ENCODE measurements around the gene GP1BA. TPM values are rescaled to one million over a fixed set of nuclear protein-coding genes. Genes with fewer than 3 reads are reported as not detected.

The GP1BA gene
- total RNA-seq, 1 donor from 2014 or later = not detected

DNA sequence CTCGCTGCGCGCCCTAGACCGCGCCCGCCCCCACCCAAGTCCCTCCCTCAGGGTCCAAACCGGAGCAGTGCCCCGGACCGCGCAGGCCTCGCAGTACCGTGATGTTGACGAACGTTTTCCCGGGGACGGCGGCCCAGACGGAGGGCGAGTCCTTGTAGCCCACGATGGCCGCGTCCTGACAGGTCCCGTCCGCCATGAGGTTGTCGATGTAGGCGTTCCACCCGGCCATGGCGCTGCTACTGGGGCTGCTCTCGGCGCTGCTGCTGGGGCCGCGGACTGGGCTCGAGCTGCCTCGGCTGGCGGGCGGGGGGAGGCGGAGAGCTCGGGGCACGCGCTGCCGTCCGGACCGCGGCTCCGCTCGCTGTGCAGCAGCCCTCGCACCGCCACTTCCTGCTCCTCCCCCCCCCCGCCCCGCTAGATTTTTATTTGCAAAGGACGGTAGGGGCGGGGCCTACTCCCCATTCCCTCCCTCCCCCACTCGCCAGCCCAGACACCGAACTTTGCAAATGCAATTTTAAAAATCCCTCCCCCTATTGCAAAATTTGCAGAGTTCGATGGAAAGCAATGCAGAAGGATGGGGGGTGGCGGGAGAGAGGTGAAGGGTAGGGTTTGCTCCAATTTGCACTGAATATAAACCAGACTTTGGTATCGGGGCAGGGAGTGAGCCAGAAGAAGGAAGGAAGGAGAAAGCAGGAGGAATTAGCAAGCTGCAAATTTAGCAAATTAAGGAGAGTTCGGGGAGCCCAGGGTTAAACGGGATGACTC, 16.3 kb downstream of the GP1BA start, which contains the start of gene PFN1:
PFN1 (minus strand) TSS at position 365 of the 765 bp plus-strand sequence; CDS start at position 229, 136 bp downstream.
- Mint-ChIP-seq H3K4me3 (peak within 1 kb of the TSS; percentile 96), H3K36me3 (peaks cover 13% of the 10 kb centered on the region), H3K27me3 (no peaks in the 10 kb centered on the region), H3K27ac (peak within 1 kb of the TSS; percentile 97), H3K9me3 (no peaks in the 10 kb centered on the region), H3K4me1 (ENCODE audit: unreplicated experiment) (peaks cover 37% of the 10 kb centered on the region)
- TF ChIP-seq, protein P1, sequence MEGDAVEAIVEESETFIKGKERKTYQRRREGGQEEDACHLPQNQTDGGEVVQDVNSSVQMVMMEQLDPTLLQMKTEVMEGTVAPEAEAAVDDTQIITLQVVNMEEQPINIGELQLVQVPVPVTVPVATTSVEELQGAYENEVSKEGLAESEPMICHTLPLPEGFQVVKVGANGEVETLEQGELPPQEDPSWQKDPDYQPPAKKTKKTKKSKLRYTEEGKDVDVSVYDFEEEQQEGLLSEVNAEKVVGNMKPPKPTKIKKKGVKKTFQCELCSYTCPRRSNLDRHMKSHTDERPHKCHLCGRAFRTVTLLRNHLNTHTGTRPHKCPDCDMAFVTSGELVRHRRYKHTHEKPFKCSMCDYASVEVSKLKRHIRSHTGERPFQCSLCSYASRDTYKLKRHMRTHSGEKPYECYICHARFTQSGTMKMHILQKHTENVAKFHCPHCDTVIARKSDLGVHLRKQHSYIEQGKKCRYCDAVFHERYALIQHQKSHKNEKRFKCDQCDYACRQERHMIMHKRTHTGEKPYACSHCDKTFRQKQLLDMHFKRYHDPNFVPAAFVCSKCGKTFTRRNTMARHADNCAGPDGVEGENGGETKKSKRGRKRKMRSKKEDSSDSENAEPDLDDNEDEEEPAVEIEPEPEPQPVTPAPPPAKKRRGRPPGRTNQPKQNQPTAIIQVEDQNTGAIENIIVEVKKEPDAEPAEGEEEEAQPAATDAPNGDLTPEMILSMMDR (conservative IDR thresholded peaks at IDR 0.05) = no peak
- DNase-seq (ENCODE audit: extremely low spot score, unreplicated experiment) = peak; percentile 81

DNA sequence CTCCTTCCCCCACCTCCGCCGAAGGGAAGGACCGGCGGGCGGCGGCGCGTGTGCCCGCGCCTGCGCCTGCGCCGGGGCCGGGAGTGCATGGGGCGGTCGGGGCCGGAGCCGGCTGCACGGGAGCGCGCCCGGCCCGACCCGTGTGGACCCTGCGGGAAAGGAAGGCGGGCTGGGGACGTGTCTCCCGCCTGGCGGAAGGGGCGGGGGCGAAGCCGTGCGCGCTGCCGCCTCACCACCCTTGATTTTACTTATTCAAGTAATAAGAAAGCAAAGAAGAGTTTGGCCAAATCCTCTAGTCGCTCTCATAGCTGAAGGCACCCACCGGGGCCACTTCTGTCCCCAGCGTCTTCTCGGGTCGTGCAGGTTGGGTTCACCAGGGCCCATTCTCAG, 16.8 kb downstream of the GP1BA start:
- Mint-ChIP-seq H3K27ac (peak overlapping the region; percentile 97), H3K9me3 (no peaks in the 10 kb centered on the region), H3K36me3 (peaks cover 13% of the 10 kb centered on the region), H3K27me3 (no peaks in the 10 kb centered on the region), H3K4me3 (peak overlapping the region; percentile 96), H3K4me1 (ENCODE audit: unreplicated experiment) (peaks cover 40% of the 10 kb centered on the region)
- TF ChIP-seq, protein P1 (conservative IDR thresholded peaks at IDR 0.05) = no peak
- DNase-seq (ENCODE audit: extremely low spot score, unreplicated experiment) = peak; percentile 91

DNA sequence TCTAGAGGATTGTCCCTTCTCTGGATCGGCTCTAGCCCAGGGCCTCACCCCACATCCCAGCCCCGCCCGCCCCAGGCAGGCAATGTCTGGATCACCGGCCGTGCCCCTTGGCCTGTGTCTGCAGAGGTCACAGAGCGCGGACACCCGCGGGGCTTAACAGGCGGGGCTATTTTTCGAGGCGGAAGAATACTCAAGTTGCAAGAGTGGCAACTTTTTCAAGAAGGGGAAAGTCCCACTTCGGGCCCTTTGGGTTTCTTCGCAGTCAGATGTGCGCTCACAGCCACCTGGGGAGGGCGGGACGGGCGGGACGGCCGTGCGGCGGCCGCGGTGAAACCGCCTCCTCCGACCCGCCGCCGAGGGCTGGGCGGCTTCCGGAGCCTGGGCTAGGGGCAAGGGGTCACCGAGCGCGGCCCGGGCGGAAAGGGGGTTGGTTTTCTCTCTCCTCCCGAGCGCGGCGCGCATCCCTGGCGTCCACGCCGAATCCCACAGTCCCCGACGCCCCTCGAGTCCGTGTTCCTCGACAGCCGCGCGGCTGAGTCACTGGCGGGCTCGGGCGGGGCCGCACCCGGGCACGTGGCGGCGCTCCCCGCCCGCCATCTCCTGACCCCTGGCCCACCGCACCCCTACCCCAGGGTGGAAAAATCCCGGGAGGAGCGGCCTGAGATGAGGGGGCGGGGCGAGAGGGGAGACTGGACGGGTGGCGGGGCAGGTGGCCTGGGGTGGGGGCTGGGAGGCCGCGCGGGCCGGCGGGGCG, 17.4 kb downstream of the GP1BA start:
- no peaks in the 10 kb centered on the region for H3K9me3 Mint-ChIP-seq
- H3K36me3 Mint-ChIP-seq = peaks cover 13% of the 10 kb centered on the region
- peak overlapping the region; percentile 97 for H3K27ac Mint-ChIP-seq
- DNase-seq (ENCODE audit: extremely low spot score, unreplicated experiment) = no peak
- H3K4me1 Mint-ChIP-seq (ENCODE audit: unreplicated experiment) = peaks cover 36% of the 10 kb centered on the region
- no peaks in the 10 kb centered on the region for H3K27me3 Mint-ChIP-seq
- TF ChIP-seq, protein P1 (conservative IDR thresholded peaks at IDR 0.05) = no peak
- H3K4me3 Mint-ChIP-seq = peak overlapping the region; percentile 96

DNA sequence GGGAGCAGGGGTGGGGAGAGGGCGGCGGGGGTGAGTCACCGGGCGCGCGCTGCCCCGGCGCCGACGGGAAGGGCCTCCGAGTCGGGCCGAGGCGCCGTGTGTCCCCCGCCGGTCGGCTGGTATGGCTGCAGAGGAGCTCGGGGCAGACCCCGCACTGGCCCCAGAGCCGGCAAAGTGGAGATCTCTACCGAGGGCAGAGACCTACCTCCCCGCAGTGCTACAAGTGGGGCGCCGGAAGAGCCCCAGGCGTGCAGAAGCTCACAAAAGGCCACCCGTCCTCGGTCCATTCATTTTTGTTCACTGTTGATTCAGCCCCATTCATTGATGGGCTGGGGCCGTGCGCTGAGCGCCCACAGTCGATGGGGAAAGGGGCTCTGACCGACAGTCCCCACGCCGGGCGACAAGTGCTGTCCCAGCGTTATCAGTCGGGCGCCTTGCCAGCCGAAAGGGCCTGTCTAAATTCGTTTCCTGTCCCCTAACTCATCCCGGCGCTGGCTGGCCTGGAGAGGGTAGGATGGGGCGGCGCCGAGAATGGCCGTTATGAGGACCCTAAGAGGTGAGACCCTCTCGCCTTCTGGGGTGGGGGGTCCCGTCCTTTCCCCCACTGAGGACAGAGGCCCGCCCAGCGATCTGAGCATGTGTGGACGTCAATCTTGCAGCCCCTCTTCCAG, 18.1 kb downstream of the GP1BA start:
- H3K4me1 Mint-ChIP-seq (ENCODE audit: unreplicated experiment) = peaks cover 32% of the 10 kb centered on the region

DNA sequence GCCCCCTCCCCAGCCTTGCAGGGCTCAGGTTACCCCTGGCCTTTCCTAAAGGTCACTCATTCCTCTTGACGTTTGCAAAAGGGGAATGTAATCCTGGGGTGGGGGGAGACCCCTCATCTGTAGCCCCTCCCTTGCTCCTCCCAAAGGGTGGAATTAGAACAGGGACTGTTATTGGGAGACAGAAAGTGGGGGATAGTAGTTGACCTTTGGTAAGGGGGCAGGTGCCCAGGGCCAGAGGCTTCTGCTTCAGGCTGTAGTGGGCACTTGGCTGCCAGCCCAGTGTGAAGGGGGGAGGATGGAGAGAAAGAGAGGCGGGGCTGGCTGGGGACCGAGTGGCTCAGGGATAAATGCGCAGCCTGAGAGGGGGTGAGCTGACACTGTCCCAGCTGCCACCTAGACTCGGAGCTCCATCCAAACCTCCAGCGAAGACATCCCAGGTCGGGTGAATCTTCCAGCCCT, 18.7 kb downstream of the GP1BA start, which contains the start of gene ENO3:
ENO3 (plus strand) TSS at position 374 of the 459 bp plus-strand sequence. CDS start 711 bp downstream, outside the sequence.
- peak within 1 kb of the TSS; percentile 84 for H3K4me3 Mint-ChIP-seq
- H3K27me3 Mint-ChIP-seq = no peaks in the 10 kb centered on the region
- H3K9me3 Mint-ChIP-seq = no peaks in the 10 kb centered on the region
- H3K4me1 Mint-ChIP-seq (ENCODE audit: unreplicated experiment) = peaks cover 27% of the 10 kb centered on the region
- H3K36me3 Mint-ChIP-seq = peaks cover 5% of the 10 kb centered on the region
- peak within 1 kb of the TSS; percentile 72 for H3K27ac Mint-ChIP-seq
- TF ChIP-seq, protein P1 (conservative IDR thresholded peaks at IDR 0.05) = no peak
- no peak for DNase-seq (ENCODE audit: extremely low spot score, unreplicated experiment)

More for the DNA sequence above, 18.1 kb downstream of the GP1BA start:
- Mint-ChIP-seq H3K4me3 (peak overlapping the region; percentile 84), H3K27me3 (no peaks in the 10 kb centered on the region), H3K9me3 (no peaks in the 10 kb centered on the region), H3K36me3 (peaks cover 9% of the 10 kb centered on the region), H3K27ac (peak overlapping the region; percentile 72)
- no peak for DNase-seq (ENCODE audit: extremely low spot score, unreplicated experiment)
- TF ChIP-seq, protein P1 (conservative IDR thresholded peaks at IDR 0.05) = no peak

Data from type B pancreatic cell (in vitro differentiated cells).